IPS DF 6.9 (cell line): ENCODE results near the gene DMXL1.

ENCODE experiments used
- DNase-seq: peaks from one replicate; pipeline ENCODE4 v3.0.0-alpha.2; 2013; ENCODE audit warnings: low read depth, low spot score
- H3K27ac ChIP-seq: one replicate; pipeline ENCODE4 v1.5.1; 2013; ENCODE audit warnings: low read length, control low read depth
- H3K27me3 ChIP-seq: 2 replicates; pipeline ENCODE4 v1.6.1; 2013; ENCODE audit warnings: mild to moderate bottlenecking, low read length; ENCODE audit not compliant: control insufficient read depth, insufficient read depth
- H3K36me3 ChIP-seq: 2 replicates; pipeline ENCODE4 v1.6.1; 2013; ENCODE audit warnings: low read length; ENCODE audit not compliant: control insufficient read depth, insufficient read depth
- H3K4me1 ChIP-seq: 2 replicates; pipeline ENCODE4 v1.6.1; 2013; ENCODE audit warnings: low read length; ENCODE audit not compliant: control insufficient read depth, insufficient read depth
- H3K4me3 ChIP-seq: 2 replicates; pipeline ENCODE4 v1.5.1; 2013; ENCODE audit warnings: mild to moderate bottlenecking, low read length
- H3K9me3 ChIP-seq: 2 replicates; pipeline ENCODE4 v1.6.1; 2013; ENCODE audit warnings: low read length, inconsistent platforms; ENCODE audit not compliant: control insufficient read depth, insufficient read depth
- WGBS: extraction: QIAGEN DNeasy Blood & Tissue Kit; methylation state at CpG from one replicate; pipeline ENCODE4 v1.1.7; 2013; ENCODE audit warnings: mixed read lengths, missing lambda C conversion rate; ENCODE audit not compliant: insufficient read length, insufficient coverage; 5-methylcytosine and 5-hydroxymethylcytosine counted together

DMXL1 gene

GRCh38 chr5:119268387-119269060, 197.6 kb downstream of the DMXL1 start:
- Histone ChIP-seq H3K27me3 (no peaks in the 10 kb centered on the region), H3K9me3 (no peaks in the 10 kb centered on the region), H3K27ac (no peak overlapping the region), H3K36me3 (no peaks in the 10 kb centered on the region), H3K4me1 (peaks cover 1% of the 10 kb centered on the region; the same call in 1 of the 2 replicates), H3K4me3 (peak overlapping the region; percentile 57; the same call in 1 of the 2 replicates)
- WGBS: no CpG with 5 or more reads among the region's 65 CpGs
- DNase-seq: peak; percentile 67

DNA sequence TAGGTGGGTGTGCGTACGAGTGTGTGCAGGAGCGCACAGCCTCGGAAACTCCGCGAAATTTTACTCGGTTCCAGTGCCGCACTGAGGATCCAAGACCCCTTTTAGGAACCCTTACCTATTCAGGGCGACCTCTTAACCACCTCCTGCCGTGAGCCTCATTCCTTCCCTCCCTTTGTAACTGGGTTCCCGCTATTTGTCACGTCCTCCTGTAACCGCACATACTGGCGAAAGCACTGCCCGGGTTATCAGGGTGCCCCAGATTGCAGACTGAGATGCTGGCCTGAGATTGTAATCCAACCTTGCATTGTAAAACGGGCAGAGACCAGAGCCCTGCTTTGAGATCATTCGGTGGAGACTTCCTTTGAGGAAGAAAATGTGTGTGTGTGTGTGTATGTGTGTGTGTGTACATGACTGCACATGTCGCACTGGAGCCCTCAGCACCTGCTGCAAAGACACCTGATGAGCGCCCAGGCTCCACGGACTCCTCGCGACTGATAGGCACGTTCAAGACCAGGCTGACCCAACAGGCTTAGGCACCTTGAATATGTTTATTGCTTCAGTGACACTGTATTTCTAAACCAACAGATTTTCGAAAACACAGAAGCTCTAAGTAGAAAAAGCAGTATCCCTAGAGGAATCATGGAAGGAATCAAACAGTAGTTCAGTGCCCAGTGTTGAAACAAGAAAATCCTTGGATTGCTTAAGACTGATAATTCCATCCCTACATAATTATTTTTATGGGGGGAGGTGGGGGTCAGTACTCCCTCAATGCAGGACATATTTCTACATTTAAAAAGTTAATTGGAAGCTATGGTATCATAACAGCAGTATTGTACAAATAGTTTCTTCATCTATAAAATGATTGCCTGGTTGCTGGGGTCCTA, 198.4 kb downstream of the DMXL1 start:
- Histone ChIP-seq H3K4me3 (peak overlapping the region; percentile 57; the same call in 1 of the 2 replicates), H3K4me1 (peaks cover 1% of the 10 kb centered on the region; the same call in 1 of the 2 replicates), H3K27me3 (no peaks in the 10 kb centered on the region), H3K36me3 (no peaks in the 10 kb centered on the region), H3K27ac (no peak overlapping the region), H3K9me3 (no peaks in the 10 kb centered on the region)
- WGBS: no CpG with 5 or more reads among the region's 24 CpGs
- peak; percentile 18 for DNase-seq

- Histone ChIP-seq H3K27ac (no peak overlapping the region), H3K4me1 (peaks cover 1% of the 10 kb centered on the region; the same call in 1 of the 2 replicates), H3K27me3 (no peaks in the 10 kb centered on the region), H3K4me3 (no peak overlapping the region), H3K9me3 (no peaks in the 10 kb centered on the region), H3K36me3 (no peaks in the 10 kb centered on the region)
- WGBS: no CpG with 5 or more reads among the region's 5 CpGs
- no peak for DNase-seq
Observed at GRCh38 chr5:119270121-119270565, 199.3 kb downstream of the DMXL1 start.

- no peak for DNase-seq
- Histone ChIP-seq H3K27me3 (no peaks in the 10 kb centered on the region), H3K27ac (no peak overlapping the region), H3K4me1 (peaks cover 1% of the 10 kb centered on the region; the same call in 1 of the 2 replicates), H3K9me3 (no peaks in the 10 kb centered on the region), H3K4me3 (no peak overlapping the region), H3K36me3 (no peaks in the 10 kb centered on the region)
- WGBS: no CpG with 5 or more reads among the region's 6 CpGs
Observed at GRCh38 chr5:119270960-119271757, 200.3 kb downstream of the DMXL1 start.

DNA sequence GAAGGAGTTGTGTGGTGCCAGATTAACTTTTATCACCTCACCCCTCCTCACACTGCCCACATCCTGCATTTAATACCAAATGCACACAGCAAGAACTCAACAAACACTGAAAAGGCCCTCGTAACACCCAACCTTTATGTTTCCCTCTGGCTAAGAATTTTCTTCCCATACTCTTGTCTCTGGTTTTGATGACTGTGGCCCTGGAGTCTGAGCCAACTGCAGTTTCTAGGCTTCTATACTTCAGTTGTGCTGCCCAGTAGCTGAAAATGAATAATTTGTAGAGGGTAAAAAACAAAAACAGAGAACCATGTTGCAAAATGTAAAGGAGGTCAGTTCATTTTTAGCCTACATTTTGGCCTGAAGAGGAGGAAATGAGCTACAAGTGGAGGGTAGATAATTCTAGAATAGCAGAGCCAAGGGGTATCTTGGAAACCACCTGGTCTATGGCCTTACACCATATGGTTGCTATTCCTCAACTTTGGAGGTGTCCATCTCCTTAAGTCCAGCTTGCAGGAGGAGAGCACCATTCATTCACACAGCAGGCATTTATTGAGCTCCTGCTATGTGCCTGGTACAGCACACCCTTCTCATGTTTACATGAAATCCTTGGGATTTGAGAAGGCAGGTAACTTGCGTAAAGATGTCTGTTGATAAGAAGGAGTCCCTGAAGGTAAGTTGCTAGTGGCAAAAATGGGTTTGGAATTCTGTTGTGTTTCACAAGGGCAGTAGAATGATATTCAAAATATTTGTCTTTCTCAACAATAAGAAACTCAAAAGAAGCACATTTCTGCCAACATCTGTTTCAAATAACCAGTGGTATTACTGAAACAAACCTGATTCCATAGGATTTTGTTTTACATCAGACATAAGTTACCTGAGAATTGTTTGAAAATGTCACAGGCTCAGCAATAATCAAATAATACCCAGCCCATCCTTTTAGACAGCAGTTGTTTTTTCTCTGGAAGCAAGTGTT, 201.2 kb downstream of the DMXL1 start:
- no peaks in the 10 kb centered on the region for H3K27me3 ChIP-seq
- WGBS: no CpG with 5 or more reads among the region's 2 CpGs
- no peak overlapping the region for H3K4me3 ChIP-seq
- no peaks in the 10 kb centered on the region for H3K9me3 ChIP-seq
- H3K4me1 ChIP-seq: peaks cover 1% of the 10 kb centered on the region; the same call in 1 of the 2 replicates
- no peak overlapping the region for H3K27ac ChIP-seq
- DNase-seq: no peak
- no peaks in the 10 kb centered on the region for H3K36me3 ChIP-seq

DNA sequence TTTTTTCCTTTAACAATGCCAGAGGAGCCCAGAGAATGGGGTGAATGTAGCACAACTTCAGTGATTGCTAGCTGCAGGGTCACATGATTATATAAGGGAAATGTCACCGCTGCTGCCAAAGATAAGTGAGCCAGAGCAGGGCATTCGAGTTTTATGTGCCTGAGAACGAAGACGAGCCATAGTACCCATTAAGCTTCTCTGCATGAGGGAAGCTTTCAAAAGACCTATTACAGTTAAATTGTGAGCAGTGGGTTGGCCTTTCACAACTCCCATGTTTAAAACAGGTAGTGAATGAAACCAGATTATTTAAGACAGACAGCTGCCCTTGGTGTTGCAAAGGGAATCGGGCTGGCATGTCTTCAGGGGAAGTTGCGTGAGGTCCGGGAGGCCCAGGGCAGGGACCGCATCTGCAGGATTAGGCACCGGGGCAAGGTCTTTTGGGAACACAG, 202.5 kb downstream of the DMXL1 start:
- H3K27ac ChIP-seq: no peak overlapping the region

DNA sequence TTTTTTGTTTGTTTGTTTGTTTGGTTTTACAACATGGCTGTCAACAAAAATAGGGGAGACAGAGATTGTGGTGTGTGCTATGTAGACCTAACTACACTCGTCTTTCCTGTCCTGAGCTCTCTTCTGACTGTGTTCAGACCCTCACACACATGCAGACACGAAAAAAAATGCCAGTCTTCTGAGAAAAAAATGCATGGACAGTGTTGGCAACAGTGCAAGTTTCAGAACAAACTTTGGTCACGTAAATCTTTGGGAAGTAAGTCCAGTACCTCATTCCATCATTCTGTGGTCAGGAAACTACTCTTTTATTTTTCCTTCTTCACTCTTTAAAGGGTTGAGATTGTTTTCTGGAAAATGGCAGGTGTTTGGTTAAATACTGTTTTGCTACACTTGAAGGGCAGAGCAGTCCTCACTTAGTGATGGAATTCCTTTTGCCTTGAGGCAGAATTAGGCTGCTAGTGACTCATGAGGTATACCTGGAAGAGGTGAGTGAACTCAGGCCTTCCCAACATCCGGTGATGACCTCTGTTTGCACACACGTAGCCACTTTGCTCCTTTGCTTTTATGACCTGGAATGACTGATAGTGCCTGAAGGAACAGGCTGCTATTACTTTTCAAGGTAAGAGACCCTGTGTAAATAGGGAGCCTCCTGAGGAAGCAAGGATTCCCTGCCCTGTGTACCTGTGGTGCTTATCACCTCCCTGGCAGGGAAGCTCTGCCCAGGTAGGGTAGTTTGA, 203.3 kb downstream of the DMXL1 start:
- DNase-seq: no peak
- no peaks in the 10 kb centered on the region for H3K27me3 ChIP-seq
- H3K4me1 ChIP-seq: peaks cover 1% of the 10 kb centered on the region; the same call in 1 of the 2 replicates
- H3K27ac ChIP-seq: no peak overlapping the region
- no peaks in the 10 kb centered on the region for H3K36me3 ChIP-seq
- WGBS: no CpG with 5 or more reads among the region's 5 CpGs
- H3K9me3 ChIP-seq: no peaks in the 10 kb centered on the region
- no peak overlapping the region for H3K4me3 ChIP-seq

More for the DNA sequence above, 202.5 kb downstream of the DMXL1 start:
- no peak overlapping the region for H3K4me3 ChIP-seq
- DNase-seq: no peak
- no peaks in the 10 kb centered on the region for H3K36me3 ChIP-seq
- no peaks in the 10 kb centered on the region for H3K27me3 ChIP-seq
- peaks cover 1% of the 10 kb centered on the region; the same call in 1 of the 2 replicates for H3K4me1 ChIP-seq
- H3K9me3 ChIP-seq: no peaks in the 10 kb centered on the region
- WGBS: no CpG with 5 or more reads among the region's 9 CpGs

GRCh38 chr5:119274767-119275130, 203.9 kb downstream of the DMXL1 start:
- Histone ChIP-seq H3K9me3 (no peaks in the 10 kb centered on the region), H3K4me1 (peaks cover 1% of the 10 kb centered on the region; the same call in 1 of the 2 replicates), H3K36me3 (no peaks in the 10 kb centered on the region), H3K27ac (no peak overlapping the region), H3K27me3 (no peaks in the 10 kb centered on the region), H3K4me3 (no peak overlapping the region)
- DNase-seq: no peak

DNA sequence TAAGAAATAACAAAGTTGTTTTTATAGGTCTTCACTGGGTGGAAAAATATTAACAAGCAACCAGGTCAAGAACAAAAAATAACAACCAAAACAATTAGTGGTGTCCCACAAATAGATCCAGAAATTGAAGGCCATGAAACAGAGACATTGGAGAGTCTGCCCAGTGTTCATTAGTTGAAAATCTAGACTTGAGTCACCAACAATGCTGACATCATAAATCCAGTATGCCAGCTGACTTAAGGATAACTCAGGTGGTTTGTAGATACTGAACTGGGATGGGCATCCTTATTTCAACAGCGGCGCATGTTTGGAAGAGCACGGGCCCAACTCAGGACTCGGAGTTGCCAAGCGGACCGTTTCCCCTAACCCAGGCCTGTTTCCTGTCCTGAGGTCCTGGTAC, 204.3 kb downstream of the DMXL1 start:
- Histone ChIP-seq H3K27ac (no peak overlapping the region), H3K4me3 (no peak overlapping the region), H3K36me3 (no peaks in the 10 kb centered on the region), H3K9me3 (no peaks in the 10 kb centered on the region), H3K27me3 (no peaks in the 10 kb centered on the region), H3K4me1 (peaks cover 1% of the 10 kb centered on the region; the same call in 1 of the 2 replicates)
- WGBS: no CpG with 5 or more reads among the region's 6 CpGs
- no peak for DNase-seq
